ENCODE measurements around the gene KATNBL1.
"Not testable (repeated sequence)": the region's sequence is repeated elsewhere in the genome, so short reads cannot be mapped to it uniquely, and the experiment has no call there.

Gene KATNBL1

GRCh38 chr15:34209421-34210282 is at the start of gene KATNBL1:
TSS of gene KATNBL1 (minus strand) at chr15:34210096. CDS start at chr15:34163676, 46,420 bp downstream.
- DNase-seq: peak; percentile 99

GRCh38 chr15:34259566-34259965 is 49.7 kb upstream of the KATNBL1 start:
- no peak for DNase-seq

- no peak for DNase-seq
Observed at GRCh38 chr15:34258151-34258550, 48.3 kb upstream of the KATNBL1 start.

- no peak for DNase-seq
Observed at GRCh38 chr15:34252545-34252944, 42.6 kb upstream of the KATNBL1 start.

GRCh38 chr15:34248190-34248589 is 38.3 kb upstream of the KATNBL1 start:
- DNase-seq: no peak

GRCh38 chr15:34246276-34246976 is 36.5 kb upstream of the KATNBL1 start:
- DNase-seq: no peak

- no peak for DNase-seq
Observed at GRCh38 chr15:34243226-34243625, 33.3 kb upstream of the KATNBL1 start.

GRCh38 chr15:34242331-34242710 is 32.4 kb upstream of the KATNBL1 start:
- DNase-seq: no peak

- no peak for DNase-seq
Observed at GRCh38 chr15:34241376-34242330, 31.8 kb upstream of the KATNBL1 start.

GRCh38 chr15:34240537-34240936 is 30.6 kb upstream of the KATNBL1 start:
- DNase-seq: no peak

GRCh38 chr15:34239151-34239808 is 29.4 kb upstream of the KATNBL1 start:
- peak; percentile 71 for DNase-seq

GRCh38 chr15:34233614-34234013 is 23.7 kb upstream of the KATNBL1 start:
- DNase-seq: no peak

GRCh38 chr15:34223904-34224596 is 14.2 kb upstream of the KATNBL1 start:
- DNase-seq: no peak

- no peak for DNase-seq
Observed at GRCh38 chr15:34217587-34218225, 7.8 kb upstream of the KATNBL1 start.

- no peak for DNase-seq
Observed at GRCh38 chr15:34216527-34217270, 6.8 kb upstream of the KATNBL1 start.

- DNase-seq: no peak
Observed at GRCh38 chr15:34214135-34214534, 4.2 kb upstream of the KATNBL1 start.

GRCh38 chr15:34213690-34214089 is 3.8 kb upstream of the KATNBL1 start:
- DNase-seq: no peak

GRCh38 chr15:34206011-34206410 is 3.9 kb downstream of the KATNBL1 start:
- no peak for DNase-seq

GRCh38 chr15:34203936-34204335 is 6.0 kb downstream of the KATNBL1 start:
- no peak for DNase-seq

- DNase-seq: no peak
Observed at GRCh38 chr15:34203305-34203704, 6.6 kb downstream of the KATNBL1 start.

- DNase-seq: not testable (repeated sequence)
Observed at GRCh38 chr15:34193272-34193671, 16.6 kb downstream of the KATNBL1 start.

Data from activated effector memory CD4-positive, alpha-beta T cell treated with anti-CD3 and anti-CD28 coated beads, Interleukin-2, amount 50 U/mL, for 16 hours (primary cell).